Measurements from ENCODE around the gene DNAAF6.

DNA sequence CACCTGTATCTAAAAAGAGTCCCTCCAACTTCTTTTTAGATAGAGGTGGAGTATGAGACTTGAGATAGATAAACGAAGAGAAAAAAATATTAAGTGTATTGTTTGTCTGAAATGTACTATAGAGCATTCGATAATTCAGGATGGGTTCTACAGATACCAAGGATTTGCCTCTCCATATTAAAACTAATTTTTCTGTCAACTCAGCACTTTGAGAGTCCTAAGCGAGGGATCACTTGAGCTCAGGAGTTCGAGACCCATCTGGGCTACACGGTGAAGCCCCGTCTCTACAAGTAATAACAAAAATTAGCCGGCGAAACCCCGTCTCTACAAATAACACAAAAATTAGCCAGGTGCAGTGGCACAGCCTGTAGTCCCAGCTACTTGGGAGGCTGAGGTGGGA, 1.5 kb downstream of the DNAAF6 start:
- TF ChIP-seq CTCF (IDR thresholded peaks at IDR 0.05) (no peak), POLR2A (IDR thresholded peaks at IDR 0.05) (no peak), EP300 (IDR thresholded peaks at IDR 0.05) (no peak)
